ENCODE data around the gene TMEM8B.

TMEM8B gene

DNA sequence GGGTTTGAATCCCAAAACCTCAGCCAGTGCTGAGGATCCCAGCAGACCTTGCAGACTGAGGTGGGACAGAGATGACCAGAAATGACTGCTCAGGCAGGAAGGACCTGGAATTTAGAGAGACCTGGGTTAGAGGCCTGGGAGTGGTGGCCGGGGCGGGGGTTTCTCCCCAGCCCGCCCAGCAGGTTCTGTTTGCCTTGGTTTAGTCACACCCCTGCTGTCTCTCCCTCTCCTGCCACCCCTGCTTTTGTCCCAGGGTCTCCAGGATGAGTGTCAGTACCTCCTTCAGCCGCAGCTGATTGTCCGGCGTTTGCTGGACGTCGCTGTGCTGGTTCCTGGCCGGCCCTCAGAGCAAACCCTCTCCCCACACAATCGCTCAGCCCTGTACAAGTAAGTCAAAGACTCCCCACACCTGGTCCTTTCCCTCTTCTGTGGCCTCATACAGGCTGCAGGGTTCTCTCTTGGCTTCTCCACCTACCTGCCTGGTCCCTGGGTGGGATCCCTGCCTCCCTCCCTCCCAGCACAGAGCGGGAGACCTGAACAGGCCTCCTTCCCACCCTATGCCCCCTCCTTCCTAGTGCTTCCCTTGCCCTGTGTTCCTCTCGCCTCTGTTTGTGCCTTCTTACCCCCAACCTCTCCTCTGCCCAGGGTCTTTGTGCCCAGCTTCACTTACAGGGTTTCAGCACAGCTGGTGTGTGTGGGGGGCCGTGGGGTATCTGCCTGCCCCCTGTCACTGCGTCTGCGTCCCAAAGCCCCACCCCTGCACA, 12.0 kb downstream of the TMEM8B start:
- no peak for DNase-seq (ENCODE audit: low read depth)

DNA sequence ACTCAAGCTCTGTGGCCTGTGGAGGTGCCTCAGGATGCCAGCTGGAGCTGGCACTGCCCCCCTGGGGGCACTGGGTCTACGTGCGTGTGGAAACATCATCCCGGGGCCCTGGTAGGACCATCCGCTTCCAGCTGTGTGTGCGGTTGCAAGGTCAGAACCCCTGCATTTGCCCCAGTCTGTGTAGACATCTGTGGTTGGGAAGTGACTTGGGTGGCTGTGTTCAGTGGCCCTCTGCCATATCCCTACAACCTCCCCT, 12.5 kb downstream of the TMEM8B start:
- no peak for DNase-seq (ENCODE audit: low read depth)

DNA sequence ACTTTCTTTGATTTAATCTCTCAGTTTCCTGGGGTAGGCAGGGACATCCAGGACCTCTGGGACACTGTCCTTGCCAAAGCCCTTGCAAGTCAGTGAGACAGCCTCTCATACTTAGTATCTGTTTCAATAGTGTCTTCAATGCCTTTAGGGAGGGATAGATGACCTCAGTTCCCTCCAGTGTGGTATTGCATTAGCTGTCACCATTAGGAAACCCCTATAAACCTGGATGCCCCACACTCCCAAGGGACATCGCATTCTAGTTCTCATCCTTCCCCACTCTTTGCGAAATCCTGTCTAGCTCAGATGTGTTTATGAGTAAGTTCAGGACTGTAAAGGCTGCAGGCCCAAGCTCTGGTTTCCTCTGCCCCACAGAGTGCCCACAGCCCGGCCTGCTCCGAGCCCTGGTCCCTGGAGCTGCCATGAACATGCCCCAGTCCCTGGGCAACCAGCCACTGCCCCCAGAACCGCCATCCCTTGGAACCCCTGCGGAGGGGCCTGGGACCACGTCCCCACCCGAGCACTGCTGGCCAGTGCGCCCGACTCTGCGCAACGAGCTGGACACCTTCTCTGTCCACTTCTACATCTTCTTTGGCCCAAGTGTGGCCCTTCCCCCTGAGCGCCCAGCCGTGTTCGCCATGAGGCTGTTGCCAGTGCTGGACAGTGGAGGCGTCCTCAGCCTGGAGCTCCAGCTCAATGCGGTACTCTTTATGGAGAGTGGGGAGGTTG, 13.2 kb downstream of the TMEM8B start:
- no peak for DNase-seq (ENCODE audit: low read depth)

DNA sequence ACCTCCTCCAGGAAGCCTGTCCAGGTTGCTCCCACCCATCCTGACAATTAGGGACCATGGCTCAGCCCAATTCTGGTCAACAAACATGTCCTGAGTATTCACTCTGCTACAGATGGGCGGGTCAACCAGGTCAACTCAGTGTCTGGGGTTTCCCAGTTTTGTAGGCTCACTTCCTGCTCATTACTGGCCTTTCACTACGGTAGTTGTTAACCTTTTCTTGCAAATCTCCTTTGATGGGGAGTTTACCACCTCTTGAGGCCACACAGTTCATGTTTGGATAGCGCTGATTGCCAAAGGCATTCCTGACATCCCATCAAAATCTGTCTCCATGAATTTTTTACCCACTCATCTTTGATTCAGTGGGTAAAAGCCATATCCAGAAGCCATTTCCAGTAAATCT, 13.8 kb downstream of the TMEM8B start:
- no peak for DNase-seq (ENCODE audit: low read depth)

DNA sequence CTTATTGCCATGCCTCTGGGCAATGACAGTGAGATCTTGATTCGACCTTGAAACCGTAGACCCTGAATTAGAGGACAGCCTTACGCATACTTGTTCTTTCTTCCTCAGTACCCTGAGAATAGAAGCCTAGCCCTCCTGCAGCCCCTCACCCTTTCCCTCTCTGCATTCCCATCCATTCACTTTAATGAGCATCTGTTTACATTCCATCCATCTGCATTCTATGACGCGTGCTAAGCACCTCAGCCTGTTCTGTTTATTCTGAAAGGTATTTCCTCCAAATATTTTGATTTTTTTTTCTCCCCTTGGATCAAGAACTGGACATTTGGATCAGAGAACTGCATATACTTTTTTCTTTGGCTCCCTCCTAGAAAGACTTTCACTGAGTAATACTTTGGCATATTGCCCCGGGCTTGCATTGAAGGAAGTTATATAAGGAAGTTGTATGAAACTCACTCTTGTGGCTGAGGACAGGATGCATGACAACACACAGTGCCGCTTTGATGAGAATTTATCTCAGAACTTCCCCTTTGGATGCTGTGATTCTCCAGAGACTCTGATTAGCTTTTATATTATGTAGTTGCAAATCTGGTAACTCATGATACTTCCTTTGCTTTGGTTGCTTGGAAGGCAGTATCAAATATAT, 15.7 kb downstream of the TMEM8B start:
- DNase-seq (ENCODE audit: low read depth) = no peak

DNA sequence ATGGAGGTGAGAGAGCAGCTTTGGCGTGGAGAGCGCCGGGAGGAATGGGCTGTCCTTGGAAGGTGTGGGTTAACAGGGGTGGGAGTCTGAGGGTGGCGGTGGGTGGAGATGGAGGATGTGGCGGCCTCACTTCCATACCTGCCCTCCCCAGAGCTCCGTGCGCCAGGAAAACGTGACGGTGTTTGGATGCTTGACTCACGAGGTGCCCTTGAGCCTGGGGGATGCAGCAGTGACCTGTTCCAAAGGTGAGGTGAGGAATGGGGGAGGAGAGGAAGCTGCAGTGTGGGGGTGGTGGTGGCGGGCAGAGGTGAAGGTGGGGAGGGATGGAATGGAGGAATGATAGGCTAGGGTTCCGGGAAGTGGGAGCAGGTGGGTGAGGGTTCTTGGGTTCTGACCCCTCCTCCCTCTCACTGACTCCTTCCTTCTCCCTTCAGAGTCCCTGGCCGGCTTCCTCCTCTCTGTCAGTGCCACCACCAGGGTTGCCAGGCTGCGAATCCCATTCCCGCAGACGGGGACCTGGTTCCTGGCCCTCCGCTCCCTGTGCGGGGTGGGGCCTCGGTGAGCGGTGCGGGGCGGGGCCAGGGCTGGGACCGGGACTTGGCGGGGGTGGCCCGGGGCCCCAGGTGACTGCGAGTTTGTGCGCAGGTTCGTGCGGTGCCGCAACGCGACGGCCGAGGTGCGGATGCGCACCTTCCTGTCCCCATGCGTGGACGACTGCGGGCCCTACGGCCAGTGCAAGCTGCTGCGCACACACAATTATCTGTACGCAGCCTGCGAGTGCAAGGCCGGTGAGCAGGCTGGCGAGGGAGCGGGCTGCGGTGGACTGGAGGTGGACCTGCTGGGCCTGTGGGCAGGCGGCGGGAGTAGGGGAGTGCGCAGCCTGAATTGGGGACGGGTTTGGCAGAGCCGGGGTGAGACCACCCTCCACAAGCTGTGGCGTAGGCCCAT, 17.1 kb downstream of the TMEM8B start:
- no peak for DNase-seq (ENCODE audit: low read depth)

DNA sequence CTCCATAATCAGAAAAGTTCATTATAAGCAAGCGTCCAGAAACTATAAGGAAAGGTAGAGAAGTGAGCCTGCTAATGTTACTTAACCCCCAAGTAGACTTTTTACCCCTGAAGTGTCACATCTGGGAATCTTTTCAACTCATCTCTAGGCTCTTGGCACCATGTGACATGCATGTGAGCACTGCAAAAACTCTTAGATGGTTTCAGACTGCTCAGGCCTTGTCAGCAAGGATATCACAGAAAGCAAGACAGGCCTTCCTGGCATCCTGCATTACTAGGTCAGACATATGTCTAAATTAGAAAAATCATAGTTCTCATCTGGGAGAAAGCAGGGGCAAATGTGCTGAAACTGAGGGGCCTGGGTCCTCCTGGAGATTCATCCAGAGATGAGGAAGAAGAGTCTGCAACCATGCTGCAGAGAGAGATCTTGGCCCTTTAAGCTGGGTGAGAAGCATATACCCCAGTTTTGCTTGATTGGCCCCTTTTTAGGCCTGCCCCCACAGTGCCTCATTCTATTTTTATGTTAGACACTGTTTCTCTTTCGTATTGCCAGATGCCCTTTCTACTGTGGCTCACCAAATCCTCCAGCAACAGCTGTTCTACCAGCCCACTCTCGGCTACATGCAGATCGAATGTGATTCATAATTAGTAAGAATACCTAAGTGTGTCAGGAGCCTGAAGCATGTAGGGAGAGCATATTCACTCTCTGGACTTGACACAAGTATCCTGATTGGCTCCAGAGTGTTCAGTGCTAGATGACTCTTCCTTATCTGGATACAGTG, 19.0 kb downstream of the TMEM8B start:
- DNase-seq (ENCODE audit: low read depth) = no peak

DNA sequence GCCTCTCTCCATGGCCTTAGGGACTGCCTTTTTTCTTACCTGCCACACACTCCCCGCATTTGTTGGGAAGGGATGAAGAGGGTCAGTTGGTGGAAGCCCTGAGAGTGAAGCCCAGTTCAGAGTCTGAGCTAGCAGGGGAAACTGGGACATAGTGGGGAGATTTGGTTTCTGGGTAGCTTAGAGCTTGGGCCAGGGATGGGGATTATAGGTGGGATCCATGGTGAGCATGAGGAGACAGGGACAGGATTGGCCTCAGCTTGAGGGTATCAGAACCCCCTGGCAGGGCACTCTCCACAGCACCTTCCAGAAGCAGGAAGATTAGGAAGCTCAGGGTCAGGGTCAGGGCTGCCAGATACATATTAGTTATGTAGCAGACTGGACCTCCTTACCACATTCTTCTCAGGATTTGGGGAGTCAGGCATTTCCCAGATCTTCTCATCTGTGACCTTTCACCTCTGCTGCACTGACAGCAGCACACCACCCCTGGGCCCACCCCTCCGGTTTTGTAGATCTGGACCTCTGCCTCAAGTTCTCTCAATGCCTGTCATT, 23.3 kb downstream of the TMEM8B start:
- no peak for DNase-seq (ENCODE audit: low read depth)

DNA sequence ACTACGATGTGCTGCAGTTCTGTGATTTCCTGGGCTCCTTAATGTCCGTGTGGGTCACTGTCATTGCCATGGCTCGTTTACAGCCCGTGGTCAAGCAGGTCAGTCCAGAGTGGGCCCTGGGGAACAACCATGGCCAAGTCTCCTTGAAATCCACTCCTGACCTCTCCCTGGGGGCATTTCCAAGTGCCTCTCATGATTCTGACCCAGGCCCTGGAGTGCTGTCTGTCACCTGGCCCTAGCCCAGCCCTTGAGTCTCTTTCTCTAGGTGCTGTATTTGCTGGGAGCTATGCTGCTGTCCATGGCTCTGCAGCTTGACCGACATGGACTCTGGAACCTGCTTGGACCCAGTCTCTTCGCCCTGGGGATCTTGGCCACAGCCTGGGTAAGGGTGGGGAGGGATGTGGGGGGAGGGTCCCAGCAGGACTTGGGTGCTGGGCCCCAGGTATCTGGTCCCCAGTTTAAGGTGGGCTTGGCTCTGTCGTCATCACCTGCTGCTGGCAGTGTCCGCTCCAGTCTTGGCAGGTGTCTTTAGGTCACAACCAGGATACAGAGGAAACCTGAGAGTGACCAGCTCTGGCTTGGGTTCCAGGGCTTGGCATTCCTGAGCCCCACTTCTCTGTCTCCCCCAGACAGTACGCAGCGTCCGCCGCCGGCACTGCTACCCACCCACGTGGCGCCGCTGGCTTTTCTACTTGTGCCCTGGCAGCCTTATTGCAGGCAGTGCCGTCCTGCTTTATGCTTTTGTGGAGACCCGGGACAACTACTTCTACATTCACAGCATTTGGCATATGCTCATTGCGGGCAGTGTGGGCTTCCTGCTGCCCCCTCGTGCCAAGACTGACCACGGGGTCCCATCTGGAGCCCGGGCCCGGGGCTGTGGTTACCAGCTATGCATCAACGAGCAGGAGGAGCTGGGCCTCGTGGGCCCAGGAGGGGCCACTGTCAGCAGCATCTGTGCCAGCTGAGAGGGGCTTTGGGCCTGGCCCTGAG, 24.1 kb downstream of the TMEM8B start:
- DNase-seq (ENCODE audit: low read depth) = no peak

DNA sequence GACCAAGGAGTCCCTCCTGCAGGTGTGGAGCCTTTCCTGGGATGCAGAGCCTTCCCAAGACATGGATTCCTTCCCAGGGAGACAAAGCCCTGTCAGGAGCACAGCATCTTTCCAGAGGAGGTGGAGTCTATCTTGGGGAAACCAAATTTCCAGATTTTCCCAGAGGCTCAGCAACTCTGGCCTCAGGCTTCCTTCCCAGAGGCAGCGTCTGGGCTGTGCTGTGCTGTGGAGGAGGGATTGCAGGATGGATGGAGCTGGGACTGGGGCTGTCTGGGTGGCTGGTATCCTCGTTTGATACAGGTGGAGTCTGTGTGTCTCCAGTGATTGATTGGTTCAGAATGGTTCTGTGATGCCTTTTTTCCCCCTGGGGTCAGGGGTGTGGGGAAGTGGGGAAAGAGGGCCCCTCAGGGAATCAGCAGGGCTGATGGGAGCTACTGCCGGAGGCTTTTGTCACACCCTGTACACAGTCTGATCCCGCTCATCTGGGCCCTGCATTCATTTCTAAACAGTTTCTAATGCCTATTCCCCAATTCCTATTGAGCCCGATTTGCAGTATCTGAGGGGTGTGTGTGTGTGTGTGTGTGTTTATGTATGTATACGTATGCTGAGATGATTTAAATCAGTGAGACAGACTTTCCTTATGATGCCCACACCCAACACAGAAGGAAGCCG, 25.2 kb downstream of the TMEM8B start:
- no peak for DNase-seq (ENCODE audit: low read depth)

DNA sequence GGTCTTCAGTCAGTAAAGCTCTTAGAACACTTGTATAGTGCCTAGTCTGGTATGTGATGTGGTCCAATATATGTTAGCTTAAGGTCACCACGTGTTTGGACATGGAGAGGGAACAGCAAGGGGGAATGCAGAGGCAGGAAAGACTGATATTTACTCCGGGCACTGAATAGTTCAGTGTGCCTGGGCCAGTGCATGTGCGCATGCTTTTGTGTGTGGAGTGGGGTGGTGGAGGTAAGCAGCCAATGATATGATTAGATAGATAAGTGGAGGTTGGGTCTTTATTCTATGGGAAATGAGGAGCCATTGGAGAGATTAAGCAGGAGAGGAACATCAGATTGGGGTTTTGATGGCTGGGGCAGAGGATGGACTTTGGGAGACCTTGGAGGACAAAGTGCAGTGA, 27.2 kb downstream of the TMEM8B start:
- DNase-seq (ENCODE audit: low read depth) = no peak

DNA sequence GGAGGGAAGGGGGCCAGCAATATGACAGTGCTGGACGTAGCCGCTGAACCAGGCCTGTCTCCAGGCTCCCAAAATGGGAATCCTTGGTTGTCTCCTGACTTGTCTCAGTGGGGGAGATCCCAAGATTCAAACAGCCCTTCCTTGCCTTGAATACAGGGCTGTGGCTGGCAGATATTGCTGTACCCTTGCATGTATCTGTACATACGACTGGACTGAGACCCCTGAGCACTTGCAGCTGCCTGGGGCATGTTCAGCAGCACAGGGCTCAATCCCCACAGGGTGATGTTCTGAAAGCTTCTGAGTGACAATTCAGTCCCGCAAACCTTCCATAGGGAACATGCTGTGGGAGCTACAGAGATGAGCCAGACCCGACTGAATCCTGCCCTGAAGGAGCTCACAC, 27.9 kb downstream of the TMEM8B start:
- DNase-seq (ENCODE audit: low read depth) = no peak

DNA sequence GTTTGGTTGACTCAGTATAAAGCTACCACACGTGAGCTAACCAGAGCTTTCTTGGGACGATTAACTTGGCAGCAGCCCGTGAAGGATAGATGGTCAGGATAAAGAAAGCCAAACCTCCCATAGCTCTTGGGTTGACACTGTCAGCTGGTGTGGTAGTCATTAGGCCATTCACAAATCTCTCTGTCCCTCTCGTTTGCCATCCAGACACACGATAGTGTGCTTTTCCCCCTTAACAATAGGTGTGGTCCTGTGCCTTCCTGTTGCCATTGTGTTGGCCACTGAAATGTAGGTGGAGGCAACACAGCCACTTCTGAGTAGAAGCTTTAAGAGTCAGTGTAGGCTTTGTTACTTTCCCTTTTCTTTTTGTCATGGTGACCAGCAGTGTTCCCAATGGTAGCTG, 29.4 kb downstream of the TMEM8B start:
- DNase-seq (ENCODE audit: low read depth) = no peak

DNA sequence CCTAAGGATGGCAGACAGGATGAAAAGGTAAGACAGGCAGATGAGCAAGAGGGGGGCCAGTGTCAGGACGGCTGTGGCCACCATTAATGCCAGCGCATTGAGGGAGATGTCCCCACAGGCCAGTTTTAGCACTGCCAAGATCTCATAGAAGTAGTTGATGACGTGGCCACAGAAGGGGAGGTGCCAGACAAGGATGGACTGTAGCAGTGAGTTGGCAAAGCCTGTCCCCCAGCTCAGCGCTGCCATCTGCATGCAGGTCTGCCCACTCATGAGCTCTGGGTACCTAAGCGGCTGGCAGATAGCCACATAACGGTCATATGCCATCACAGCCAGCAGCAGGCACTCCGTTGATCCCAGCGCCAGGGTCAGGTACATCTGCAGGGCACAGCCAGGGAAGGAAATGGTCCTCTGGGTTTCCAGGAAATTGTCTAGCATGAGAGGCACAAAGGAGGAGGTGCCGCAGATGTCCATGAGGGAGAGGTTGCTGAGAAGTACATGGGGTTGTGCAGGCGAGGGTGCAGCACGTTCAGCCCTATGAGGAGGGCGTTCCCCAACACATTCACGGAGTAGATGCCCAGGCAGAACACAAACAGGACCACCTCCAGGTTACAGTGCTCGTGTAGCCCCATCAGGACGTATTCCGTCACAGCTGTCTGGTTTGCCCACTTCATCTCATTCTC, 30.4 kb downstream of the TMEM8B start:
- no peak for DNase-seq (ENCODE audit: low read depth)

DNA sequence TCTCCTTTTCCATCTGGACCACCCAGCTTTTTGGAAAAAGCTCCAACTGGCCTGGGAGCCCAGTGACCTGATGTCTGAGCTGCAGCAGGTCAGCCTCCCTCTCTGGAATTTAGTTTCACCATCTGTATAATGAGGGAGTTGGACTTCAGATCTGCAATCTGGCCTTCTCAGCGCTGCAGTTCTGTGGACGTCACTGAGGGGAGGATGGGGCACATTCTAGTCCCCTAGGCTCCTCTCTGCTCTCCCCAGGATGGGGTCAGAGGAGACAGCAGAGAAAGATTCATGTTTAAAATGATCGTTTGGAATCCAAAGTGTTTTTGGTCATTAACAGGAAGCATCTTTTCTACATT, 30.9 kb downstream of the TMEM8B start:
- no peak for DNase-seq (ENCODE audit: low read depth)

DNA sequence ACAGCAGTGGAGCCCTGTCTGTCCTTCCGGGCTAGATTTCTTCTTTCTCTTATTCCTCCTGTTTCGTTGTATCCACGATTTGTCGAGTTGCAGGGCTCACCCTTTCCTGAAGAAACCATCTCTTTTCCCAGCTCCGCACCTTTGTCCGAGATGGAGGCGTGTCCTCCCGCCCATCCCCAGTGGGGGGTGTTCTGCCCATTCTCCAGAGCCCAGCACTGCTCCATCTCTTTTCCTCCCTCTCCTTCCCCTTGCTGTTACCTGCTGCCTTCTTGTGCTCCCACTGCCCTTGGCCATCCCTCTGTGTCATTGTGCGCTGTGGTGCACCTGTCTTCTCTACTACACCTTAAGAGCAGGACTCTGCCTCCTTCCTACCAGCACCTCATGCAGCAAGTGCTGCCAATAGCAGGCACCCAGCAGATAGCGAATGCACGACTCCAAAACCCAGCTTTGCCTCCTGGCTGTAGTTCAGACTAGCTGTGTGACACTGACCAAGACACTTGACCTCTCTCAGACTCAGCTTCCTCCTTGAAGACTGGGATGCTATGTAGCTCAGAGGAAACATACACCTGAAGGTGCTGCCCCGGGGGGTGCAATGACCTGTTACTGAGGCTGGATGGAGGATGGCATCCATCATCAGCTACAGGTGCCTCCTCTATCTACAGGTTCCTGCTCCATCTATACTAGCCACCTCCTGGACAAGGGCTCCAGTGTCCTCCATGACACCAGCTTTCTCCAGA, 32.3 kb downstream of the TMEM8B start:
- no peak for DNase-seq (ENCODE audit: low read depth)

DNA sequence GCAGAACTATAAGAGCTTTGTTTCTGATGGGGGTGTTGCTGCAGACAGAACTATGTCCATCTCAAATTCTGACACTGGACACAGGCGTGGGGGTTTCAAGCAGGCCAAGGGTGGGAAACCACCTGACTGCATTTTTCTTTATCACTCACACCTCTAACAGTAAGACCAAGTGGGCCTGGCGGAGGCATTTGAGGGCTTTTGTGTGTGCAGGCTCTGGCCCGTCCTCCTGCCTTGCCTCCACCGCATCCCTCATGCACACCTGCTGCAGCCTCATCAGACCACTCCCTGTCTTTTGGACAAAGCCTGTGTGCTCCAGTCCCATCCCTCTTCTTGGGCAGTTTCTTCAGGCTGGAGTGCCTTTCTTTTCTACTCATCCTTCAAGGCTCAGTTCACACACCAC, 33.3 kb downstream of the TMEM8B start:
- no peak for DNase-seq (ENCODE audit: low read depth)

DNA sequence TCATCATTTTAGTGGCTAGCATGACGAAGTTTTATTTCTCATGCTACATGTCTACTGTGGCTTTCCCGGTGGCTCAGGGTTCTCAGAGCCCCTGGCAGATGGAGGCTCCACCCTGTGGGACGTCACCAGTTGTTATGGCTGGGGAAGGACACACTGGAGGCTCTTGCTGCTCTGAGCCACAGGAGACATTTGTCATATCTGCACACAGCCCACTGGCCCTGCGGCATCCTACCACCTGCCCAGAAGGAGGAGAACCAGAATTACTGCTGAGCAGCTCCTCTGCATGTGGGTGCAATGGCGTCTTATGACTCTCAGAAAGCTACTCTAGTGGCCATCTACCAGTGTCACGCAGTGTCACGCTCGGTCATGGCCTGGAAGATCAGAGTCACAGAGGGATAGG, 34.6 kb downstream of the TMEM8B start:
- DNase-seq (ENCODE audit: low read depth) = no peak
